ENCODE measurements around the gene SDR42E1. TPM values are rescaled to one million over a fixed set of nuclear protein-coding genes. Genes with fewer than 3 reads are reported as not detected.

SDR42E1 gene
- total RNA-seq, 1 experiment from 2014 or later: 17.4 TPM

GRCh38 chr16:82024316-82024715 lies 13.0 kb upstream of the SDR42E1 start:
- ChIA-PET POLR2A (no interaction called here), CTCF (no interaction called here)

GRCh38 chr16:82023206-82023605 lies 11.9 kb upstream of the SDR42E1 start:
- H3K36me3 ChIP-seq (ENCODE audit: control insufficient read depth in 1 of 2, insufficient read depth in 2 of 2, low read length in 2 of 2): no peaks in the 10 kb centered on the region
- no peak overlapping the region for H3K4me3 ChIP-seq (replicated peaks in 1 of 2; ENCODE audit: low read depth in 1 of 2, low read length in 2 of 2)
- ChIA-PET CTCF (interaction anchor here (1.2 kb wide), 1 partner anchor 10 kb away, joined by 3 read pairs; no protein-coding TSS in a partner anchor), POLR2A (no interaction called here), RAD21 (ENCODE audit: low non-redundant PET in 1 of 2, low total read pairs in 2 of 2, uncharacterized antibody in 2 of 2, unreplicated experiment in 2 of 2) (no interaction called here)
- no peak overlapping the region for H2AFZ ChIP-seq (ENCODE audit: low read depth, low read length, poor library complexity, severe bottlenecking)
- H3K27me3 ChIP-seq (ENCODE audit: insufficient read depth, low read length): peaks cover 58% of the 10 kb centered on the region
- ATAC-seq (no peak), DNase-seq (ENCODE audit: low read depth, low spot score) (no peak)
- no peaks in the 10 kb centered on the region for H3K79me2 ChIP-seq (ENCODE audit: insufficient read depth, low read length)
- no peak overlapping the region for H3K9ac ChIP-seq (ENCODE audit: low read length)
- H4K20me1 ChIP-seq (ENCODE audit: insufficient read depth): no peaks in the 10 kb centered on the region
- H3K4me2 ChIP-seq (ENCODE audit: low read length): no peak overlapping the region
- intact Hi-C loops (cut with micrococcal nuclease): no loop called here
- no peaks in the 10 kb centered on the region for H3K9me3 ChIP-seq (ENCODE audit: control insufficient read depth in 1 of 2, insufficient read depth in 1 of 2, low read depth in 1 of 2, low read length in 2 of 2)
- no TSS peak for BruUV-seq (replicated peaks)
- no peak overlapping the region for H3K27ac ChIP-seq (ENCODE audit: low read depth, low read length)
- no peaks in the 10 kb centered on the region for H3K9me2 ChIP-seq (ENCODE audit: insufficient read depth)
- H3K4me1 ChIP-seq (ENCODE audit: control insufficient read depth in 1 of 2, insufficient read depth in 2 of 2, low read length in 2 of 2): no peaks in the 10 kb centered on the region
- TF ChIP-seq MAX (IDR thresholded peaks at IDR 0.05) (no peak), REST (IDR thresholded peaks at IDR 0.05; ENCODE audit: low read depth) (no peak), ZFX (IDR thresholded peaks at IDR 0.05) (no peak), SRF (IDR thresholded peaks at IDR 0.05; ENCODE audit: low read depth) (no peak), RAD21 (IDR thresholded peaks at IDR 0.05; ENCODE audit: low read depth) (no peak), ZNF274 (IDR thresholded peaks at IDR 0.05; ENCODE audit: low read depth, low read length) (no peak), ELF1 (IDR thresholded peaks at IDR 0.05; ENCODE audit: borderline replicate concordance, low read depth) (no peak), CTCF (IDR thresholded peaks at IDR 0.05 in 2 of 3, conservative IDR thresholded peaks at IDR 0.05 in 1 of 3; ENCODE audit: borderline replicate concordance in 1 of 3, insufficient read depth in 1 of 3, low read depth in 2 of 3, low read length in 2 of 3) (no peak), YY1 (IDR thresholded peaks at IDR 0.05; ENCODE audit: extremely low read depth, insufficient replicate concordance, low read depth, low read length) (no peak), CBX3 (IDR thresholded peaks at IDR 0.05; ENCODE audit: low read depth) (no peak), TCF7L2 (IDR thresholded peaks at IDR 0.05; ENCODE audit: borderline replicate concordance, extremely low read depth, insufficient read depth, insufficient read length) (no peak), EZH2 (IDR thresholded peaks at IDR 0.05) (no peak)
- TF ChIP-seq, protein P1, sequence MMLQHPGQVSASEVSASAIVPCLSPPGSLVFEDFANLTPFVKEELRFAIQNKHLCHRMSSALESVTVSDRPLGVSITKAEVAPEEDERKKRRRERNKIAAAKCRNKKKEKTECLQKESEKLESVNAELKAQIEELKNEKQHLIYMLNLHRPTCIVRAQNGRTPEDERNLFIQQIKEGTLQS (IDR thresholded peaks at IDR 0.05): no peak

More at GRCh38 chr16:82024316-82024715, 13.0 kb upstream of the SDR42E1 start:
- ATAC-seq (no peak), DNase-seq (ENCODE audit: low read depth, low spot score) (no peak)
- Histone ChIP-seq H3K9me3 (ENCODE audit: control insufficient read depth in 1 of 2, insufficient read depth in 1 of 2, low read depth in 1 of 2, low read length in 2 of 2) (no peaks in the 10 kb centered on the region), H3K79me2 (ENCODE audit: insufficient read depth, low read length) (no peaks in the 10 kb centered on the region), H3K27me3 (ENCODE audit: insufficient read depth, low read length) (peaks cover 48% of the 10 kb centered on the region), H2AFZ (ENCODE audit: low read depth, low read length, poor library complexity, severe bottlenecking) (no peak overlapping the region), H3K9me2 (ENCODE audit: insufficient read depth) (no peaks in the 10 kb centered on the region), H3K9ac (ENCODE audit: low read length) (no peak overlapping the region), H4K20me1 (ENCODE audit: insufficient read depth) (no peaks in the 10 kb centered on the region), H3K36me3 (ENCODE audit: control insufficient read depth in 1 of 2, insufficient read depth in 2 of 2, low read length in 2 of 2) (no peaks in the 10 kb centered on the region), H3K4me2 (ENCODE audit: low read length) (no peak overlapping the region), H3K4me3 (replicated peaks in 1 of 2; ENCODE audit: low read depth in 1 of 2, low read length in 2 of 2) (no peak overlapping the region), H3K4me1 (ENCODE audit: control insufficient read depth in 1 of 2, insufficient read depth in 2 of 2, low read length in 2 of 2) (no peaks in the 10 kb centered on the region), H3K27ac (ENCODE audit: low read depth, low read length) (no peak overlapping the region)
- no peak for TF ChIP-seq FOSL1 (IDR thresholded peaks at IDR 0.05; ENCODE audit: low read depth)
- TF ChIP-seq EGR1 (IDR thresholded peaks at IDR 0.05; ENCODE audit: low read depth): no peak
- TF ChIP-seq TCF7L2 (IDR thresholded peaks at IDR 0.05; ENCODE audit: borderline replicate concordance, extremely low read depth, insufficient read depth, insufficient read length): no peak
- no TSS peak for BruUV-seq (replicated peaks)
- intact Hi-C loops (cut with micrococcal nuclease): no loop called here
- RAD21 ChIA-PET (ENCODE audit: low non-redundant PET in 1 of 2, low total read pairs in 2 of 2, uncharacterized antibody in 2 of 2, unreplicated experiment in 2 of 2): no interaction called here
